Endometrial microvascular endothelial cells (primary cell): ENCODE data around the gene MAFF. TPM values are rescaled to one million over a fixed set of nuclear protein-coding genes. Genes with fewer than 3 reads are reported as not detected.

Experiments used
- in situ Hi-C: cut with HindIII; loops from 2 replicates; pipeline ENCODE4 v1.10.0; 2017; ENCODE audit warnings: low sequenced_read_pairs, low pct_unique_long_range_greater_than_20kb; ENCODE audit errors: inconsistent ontology term
- total RNA-seq: library from RNA; depleted of rRNA; stranded (reverse); fragments of >200 nt; gene quantifications from one replicate; pipeline ENCODE4 v1.2.3, GENCODE V29; 2015; ENCODE audit errors: inconsistent ontology term

MAFF gene
- total RNA-seq, 1 donor from 2014 or later, result 50.5 TPM

DNA sequence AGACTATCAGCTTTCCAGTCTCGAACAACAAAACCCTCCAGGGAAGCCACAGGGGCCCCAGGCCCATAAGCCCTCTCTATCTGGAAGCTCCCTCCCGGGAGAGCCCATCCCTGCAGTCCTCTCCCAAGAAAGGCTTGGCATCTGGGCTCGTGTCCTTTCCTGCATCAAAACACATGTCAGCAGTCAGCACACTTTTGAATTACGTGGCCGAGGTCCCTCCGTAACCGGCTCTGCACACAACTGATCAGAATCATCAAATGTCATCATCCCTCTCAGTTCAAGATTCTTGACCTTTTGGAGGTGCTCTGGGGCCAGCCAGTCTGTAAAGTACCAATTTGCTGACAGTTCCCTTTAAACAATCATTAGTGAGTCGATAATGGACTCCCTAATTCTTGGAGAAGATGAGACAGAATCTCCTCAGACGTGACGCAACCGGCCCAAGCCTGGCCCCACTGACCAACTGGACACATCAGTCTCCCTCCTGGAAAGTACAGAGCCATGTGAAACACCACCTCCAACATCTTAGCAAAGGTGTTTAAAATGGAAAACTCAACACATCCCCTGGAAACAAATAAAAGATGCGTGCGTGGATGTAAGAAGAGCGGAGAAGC, 33.6 kb downstream of the MAFF start:
- in situ Hi-C loops, result no loop called here

DNA sequence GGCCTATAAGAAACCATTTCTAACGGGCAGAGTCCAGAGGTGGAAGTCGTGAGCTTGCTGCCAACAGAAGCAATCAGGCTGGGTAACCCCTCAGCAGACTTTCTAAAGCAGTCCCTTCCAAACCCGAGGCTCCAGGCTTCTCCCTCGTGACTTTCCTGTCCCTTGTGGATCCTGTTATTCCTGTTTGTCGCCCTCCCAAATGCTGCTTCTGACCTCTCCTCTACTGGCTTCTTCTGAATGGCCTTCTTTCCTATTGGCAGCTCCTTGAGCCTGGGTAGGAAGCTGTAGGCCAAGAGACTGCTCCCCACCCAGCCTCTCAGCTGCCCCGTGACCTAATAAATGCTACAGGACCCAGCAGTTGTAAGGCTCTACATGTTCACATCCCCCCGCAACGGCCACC, 35.0 kb downstream of the MAFF start:
- in situ Hi-C loops, result no loop called here

DNA sequence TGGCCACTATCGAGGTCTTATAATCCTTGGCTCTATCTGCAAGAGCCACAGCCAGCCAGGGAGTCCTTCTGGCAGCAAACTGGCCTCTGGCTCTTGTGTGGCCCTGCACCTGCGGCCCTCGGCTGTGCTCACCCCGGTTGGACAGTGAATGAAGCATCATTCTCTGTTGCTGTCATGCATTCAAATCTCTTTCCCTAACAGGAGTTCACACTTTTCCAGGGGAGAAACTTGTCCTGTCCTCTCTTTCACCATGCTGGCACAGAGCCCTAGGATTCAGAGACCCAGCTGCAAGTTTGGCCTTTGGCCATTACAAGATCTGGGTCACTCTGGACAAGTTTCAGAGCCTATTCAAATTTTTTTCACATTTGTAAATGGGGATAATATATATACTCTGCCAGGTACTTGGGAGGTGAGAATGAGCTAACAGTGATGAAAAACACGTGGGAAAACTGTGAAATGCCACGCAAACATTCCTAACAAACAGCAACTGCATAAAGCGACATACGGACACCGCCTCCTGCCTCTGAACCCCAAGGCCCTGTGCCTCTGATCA, 36.8 kb downstream of the MAFF start:
- in situ Hi-C loops, result no loop called here

DNA sequence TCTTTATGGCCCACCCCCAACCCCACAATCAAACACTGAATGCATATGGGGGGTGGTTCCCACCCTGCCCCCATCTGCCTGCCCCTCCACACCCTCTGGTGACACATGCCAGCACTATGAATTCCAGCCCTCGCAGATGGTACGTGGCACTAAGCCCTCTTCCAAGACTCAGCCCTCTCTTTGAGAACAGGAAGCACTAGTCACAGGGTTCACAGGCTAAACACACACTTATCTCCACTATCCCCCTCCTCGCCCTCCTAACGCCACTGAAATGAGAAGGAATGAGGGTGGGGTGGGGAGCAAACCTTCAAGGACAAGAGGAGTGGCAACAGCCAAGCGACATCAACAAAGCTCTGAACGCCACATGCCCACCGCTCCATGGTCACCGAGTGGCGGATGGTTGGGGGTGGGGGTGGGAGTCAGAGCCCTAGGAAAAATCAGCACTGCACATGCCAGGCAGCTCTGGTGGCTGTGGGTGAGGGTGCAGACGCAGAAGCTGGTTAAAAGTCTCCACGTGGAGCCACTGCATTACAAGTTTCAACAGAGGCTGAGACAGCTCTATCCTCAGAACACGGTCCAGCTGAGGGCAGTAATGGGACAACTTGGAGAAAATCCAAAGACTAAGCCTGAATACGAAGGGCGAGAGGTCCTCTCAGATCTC, 37.4 kb downstream of the MAFF start:
- in situ Hi-C loops, result no loop called here

DNA sequence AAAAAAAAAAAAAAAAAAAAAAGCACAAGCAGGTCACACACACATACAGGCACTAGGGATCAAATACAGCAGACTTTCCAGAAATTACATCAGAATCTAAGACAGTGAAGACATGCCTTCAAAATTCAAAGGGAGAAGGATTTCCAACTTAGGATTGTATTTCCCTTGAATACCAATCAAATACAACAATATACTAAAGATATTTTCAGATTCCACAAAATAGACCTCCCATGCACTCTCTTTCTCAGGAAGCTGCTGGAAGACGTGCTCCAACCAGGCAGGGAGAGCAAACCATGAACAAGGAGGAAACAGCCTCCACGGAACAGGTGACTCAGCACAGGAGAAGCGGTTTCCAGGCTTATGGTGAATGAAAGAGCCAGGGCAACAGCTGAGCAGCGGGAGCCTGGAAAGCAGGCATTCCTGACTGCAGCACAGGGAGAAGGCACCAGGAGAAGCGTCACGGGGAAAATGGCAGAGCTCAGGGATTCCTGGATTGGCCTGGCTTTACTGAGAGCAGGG, 39.0 kb downstream of the MAFF start:
- in situ Hi-C loops, result no loop called here

DNA sequence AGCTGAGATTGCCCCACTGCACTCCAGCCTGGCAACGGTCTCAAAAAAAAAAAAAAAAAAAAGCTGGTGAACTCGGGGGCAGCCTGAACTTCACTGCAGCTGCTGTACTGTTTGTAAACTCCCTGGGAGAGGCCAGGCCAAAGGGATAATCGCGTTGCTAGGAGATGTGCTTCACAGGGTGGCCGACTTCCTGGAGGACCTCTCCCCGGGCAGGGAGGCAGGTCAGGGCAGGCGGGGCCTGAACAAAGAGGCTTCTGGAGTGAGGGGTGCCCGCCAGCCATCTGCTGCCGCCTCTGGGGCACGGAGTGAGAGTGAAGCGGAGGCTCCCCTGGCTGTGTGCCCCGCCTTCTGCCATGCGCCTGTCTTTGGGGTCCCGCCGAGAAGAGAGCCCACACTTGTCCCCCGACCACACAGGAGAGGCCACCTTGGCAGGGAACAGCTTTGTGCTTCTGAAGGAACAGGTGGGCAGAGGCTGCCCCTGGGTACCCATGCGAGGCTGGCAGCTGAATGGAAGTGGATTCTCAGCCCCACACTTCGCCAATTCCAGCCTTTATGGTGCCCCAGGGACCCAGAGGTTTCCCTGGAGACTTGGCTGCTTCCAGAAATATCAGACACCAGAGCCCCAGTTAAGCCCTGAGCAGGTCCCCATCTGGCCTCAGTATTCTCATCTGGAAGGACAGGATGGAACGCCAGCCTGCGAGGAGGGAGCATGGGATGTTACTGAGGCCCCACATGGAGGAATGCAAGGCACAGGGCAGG, 41.4 kb downstream of the MAFF start:
- in situ Hi-C loops, result no loop called here

DNA sequence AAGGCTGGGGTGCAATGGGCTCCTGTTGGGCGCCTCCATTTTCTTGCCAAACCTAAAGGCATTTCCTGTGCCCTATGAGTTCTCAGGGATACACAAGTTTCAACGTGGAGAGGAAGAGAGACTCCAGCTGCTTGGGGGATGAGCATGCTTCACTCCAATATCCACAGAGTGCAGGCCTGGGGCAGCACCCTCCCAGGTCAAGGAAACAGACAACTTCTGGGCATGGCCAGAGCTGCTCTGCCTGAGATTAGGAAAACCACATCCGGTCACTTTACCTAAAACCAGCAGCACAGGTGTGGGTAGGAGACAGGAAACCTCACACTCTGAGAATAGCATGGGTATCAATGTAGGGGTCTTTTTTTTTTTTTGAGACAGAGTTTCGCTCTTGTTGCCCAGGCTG, 42.3 kb downstream of the MAFF start:
- in situ Hi-C loops, result no loop called here

DNA sequence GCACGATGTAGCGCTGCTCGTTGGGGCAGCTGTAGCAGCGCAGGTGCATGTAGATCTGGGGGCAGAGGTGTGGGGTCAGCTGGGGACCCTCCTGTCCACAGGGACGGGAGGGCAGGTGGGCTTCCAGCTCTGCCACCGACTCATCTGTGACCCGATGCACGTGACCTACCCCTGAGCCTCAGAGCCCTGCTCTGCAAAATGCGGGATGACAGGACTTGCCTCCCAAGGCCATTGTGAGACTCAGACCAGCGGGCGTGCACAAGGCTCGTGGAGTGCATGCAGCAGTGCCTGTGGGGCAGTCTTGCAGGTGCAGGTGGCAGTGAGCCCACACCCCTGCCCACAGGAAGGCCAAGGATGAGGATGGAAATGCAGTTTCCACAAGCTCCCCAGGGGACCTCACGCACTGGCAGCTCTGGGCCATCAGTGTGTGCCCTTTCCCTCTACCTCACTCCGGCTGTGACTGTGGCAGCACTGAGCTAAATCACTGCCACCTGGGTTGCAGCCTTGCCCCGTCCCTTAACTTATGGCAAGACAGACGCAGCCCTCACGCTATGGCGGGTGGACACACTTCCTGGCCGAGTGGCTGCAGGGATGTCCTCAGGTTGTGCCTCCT, 44.4 kb downstream of the MAFF start:
- in situ Hi-C loops, result no loop called here

DNA sequence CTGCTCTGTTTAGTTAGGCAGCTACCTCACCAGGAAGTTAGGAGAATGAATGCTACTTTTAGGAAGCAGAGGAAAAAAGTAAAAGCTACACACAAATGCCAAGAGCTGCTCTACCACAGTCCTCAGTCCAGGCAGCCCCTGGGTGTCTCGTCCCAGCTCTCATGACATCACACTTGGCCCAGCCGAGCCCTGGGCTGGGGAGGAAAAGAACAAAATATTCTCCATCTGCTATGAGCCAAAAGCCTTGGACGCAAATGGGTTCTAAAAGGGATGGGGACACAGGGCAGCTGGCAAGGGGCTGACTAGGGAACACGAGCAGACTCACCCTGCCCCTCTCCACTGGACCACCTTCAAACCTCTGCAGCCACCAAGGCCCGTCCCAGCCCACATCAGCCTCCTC, 44.9 kb downstream of the MAFF start:
- in situ Hi-C loops, result no loop called here

DNA sequence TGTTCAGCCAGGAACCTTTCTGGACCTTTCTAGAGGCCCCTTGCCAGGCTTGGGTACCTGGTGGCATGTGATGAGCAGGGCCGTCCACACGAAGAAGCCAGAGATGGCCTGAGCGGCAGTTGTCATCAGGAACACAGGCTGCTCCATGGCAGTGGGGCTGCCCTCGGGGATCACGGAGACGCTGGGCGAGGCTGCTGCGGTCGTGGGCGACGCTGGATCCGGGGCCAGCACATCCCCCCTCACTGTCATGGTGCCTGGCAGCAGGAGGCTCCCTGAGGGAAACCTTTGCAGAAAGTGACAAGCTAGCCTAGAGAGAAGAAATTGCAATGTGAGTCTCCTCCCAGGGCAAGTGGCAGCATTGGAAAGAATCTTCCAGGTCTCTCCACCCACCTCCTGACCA, 45.9 kb downstream of the MAFF start:
- in situ Hi-C loops, result no loop called here

DNA sequence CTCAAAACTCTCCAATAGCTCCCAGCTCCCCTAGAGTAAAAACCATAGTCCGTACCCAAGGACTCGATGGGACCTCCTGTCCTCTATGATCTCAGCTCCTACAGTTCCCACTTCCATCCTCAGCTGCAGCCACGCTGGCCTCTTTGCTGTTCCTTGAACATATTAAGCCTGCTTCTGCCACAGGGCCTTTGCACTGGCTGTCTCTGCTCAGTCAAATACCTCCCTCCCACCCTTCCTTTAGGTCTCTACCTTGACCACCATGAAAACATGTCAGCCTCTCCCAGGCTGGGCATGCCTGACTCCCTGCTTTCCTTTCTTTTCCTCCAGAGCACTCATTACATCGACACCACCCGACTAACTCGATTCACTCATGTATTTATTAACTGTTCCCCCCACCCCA, 46.5 kb downstream of the MAFF start:
- in situ Hi-C loops, result no loop called here

DNA sequence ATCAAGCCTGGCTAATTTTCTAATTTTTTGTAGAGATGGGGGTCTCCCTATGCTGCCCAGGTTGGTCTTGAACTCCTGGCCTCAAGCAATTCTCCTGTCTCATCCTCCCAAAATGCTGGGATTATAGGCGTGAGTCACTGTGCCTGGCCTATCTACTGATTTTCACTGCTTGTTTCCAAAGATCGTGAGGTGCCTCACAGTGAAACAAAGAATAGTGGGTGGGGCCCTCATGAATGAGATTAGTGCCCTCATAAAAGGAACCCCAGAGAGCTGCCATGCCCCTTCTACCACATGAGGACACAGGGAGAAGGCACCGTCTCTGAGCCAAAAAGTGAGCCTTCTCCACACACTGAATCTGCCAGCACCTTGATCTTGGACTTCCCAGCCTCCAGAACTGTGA, 47.5 kb downstream of the MAFF start:
- in situ Hi-C loops, result no loop called here

DNA sequence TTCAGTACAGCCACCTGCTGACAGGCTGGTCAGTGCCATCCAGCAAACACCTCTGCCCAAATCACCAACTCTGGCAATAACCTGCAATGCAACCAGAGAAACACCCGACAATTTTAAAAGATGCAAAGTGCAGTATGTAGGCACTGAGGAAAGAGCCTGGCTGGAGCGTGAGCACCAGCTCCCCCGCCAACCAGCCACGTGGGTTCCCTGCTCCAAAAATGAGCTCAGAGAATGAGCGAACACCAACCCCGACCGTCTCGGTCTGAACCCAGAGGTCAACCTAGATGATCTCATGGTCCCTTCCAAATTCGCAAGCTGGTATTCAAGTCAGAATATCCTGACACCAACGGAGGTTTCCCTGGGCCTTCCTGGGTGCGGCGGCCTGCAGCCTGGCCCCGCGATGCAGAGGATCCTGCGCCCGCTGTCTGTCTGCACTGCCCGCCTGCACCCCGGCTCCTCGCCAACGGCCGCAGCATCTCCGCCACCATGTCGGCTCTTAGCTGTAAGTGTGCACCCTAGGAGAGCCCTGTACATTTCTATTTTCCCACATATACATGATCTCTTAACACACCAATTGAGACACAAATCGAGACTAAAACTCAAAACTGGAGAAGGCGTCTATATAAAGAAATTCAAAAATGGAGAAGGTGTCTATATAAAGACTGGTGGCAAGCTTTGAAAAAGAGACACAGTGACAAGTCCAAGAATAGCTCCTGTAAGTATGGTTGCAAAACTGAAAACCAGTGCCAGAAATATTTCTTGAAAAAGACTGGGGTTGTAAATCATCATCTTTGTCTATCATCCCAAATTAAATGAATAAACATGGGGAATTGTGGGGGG, 48.2 kb downstream of the MAFF start:
- in situ Hi-C loops, result no loop called here

DNA sequence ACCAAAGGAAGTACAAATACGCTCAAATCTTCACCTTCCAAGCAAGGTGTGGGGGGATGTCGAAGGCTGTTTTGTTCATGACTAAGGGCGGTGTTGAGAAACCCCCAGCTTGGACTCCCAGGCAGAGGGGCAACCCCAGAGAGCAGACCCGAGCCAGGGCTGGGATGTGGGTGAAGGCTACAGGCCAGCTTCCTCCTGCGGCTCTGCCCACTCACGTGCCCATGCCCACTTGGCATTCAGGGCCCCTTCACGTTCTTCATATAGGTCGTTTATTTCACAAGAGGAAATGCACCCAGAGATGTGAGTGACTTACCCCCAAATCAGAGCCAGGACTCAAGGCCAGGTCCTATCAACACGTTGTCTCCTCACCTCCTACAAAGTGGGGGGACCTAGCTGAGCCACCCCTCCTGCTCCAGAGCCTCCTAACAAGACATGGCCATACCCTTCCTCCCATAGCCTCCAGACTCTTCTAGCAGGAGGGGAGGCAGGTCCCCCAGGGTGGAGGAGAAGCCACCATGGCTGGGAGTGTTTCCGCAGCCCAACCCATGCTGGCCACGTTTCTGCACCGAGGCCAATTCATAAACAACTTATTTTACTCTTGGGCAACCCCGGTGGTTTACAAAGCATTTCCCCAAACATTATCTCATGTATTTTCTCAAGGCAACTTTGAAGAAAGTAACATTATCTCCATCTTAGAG, 49.0 kb downstream of the MAFF start:
- in situ Hi-C loops, result no loop called here

DNA sequence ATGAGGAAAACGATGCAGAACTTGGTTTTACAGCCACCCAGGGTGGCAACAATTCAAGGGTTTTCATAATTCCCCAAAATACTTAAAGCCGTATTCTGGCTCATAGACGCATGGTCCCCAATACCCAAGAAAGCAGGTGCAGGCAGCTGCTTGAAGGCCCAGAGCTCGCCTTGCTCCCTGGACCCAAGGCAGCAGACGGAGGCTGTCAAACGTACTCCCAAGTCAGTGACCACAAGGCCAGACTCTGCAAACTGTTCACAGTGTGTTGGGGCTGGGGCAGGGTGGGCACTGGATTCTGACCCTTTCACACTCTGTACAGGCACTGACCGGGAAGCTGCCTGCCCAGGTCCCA, 49.5 kb downstream of the MAFF start:
- in situ Hi-C loops, result no loop called here

DNA sequence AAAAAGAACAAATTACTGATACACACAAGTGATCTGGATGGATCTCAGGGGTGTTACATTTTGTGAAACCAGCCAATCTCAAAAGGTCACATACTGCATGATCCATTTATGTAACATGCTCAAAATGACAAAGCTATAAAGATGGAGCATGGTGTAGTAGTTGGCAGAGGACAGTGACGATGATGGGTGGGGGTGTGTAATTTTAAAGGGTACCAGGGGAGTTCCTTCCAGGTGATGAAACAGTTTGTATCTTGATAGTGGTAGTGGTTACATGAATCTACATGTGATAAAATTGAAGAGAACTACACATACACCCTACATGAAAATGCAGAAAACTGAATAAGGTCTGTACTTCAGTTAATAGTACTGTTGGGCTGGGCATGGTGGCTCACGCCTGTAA, 53.9 kb downstream of the MAFF start:
- in situ Hi-C loops, result no loop called here

DNA sequence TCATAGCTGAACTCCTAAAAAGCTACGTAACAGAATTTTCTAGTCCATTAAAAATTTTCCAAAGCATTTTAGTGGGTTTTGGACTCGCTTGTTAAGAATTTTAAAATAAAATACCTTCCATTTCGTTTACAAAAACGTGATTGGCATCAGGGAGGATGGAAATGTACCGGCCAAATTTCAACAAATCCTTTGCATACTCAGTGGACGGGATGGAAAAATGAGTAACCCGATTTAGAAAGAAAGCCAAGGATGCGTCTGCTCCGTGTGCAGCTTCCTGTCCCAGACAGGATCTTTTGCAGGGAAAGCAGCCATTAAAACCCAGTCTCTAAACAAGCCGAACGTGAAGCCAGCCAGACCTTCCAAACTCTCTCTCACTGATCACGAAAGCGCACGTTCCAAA, 55.4 kb downstream of the MAFF start:
- in situ Hi-C loops, result no loop called here

DNA sequence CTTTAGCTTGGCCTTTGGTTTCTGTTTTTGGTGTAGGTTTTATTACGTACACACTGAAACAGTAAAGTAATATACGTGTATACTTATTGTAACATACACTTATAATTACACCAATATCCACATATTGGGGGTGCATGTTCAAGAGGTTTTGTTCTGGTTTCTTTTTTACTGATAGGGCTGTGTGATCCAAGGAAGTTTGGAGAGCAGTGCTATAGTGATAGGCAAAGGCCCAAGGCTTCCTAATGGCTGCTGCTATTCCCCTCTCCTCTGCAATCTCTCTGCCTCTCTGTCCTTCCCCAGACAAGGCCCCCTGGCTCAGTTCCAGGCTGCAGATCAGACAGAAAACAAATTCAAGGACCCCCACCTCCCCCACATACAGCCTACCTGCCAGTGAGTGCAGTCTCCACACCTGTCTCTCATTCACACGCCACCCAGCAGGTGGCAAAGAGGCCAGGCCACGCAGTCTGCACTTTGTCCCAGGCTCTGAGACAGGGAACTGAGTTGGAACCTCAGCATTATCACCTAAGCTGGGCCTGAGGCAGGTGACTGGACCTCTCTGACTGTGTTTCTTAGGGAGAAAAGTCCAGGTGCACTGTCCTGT, 56.0 kb downstream of the MAFF start:
- in situ Hi-C loops, result no loop called here
